IMR-90 (cell line): ENCODE measurements around the gene ETV7. TPM values are rescaled to one million over a fixed set of nuclear protein-coding genes. Genes with fewer than 3 reads are reported as not detected.

Experiments
- ATAC-seq: fragments of 200-7000 bp; cut with Tn5 transposase; 2 replicates; pipeline ENCODE4 v1.9.1; 2020; ENCODE audit warnings: low read depth, mild to moderate bottlenecking, moderate library complexity
- BruUV-seq: library from RNA; stranded (reverse); fragments of 400-500 nt; replicated peaks from 2 replicates; lab custom pipeline; 2021; lab: Mats Ljungman, UMichigan
- CTCF ChIA-PET: fragments of 300-600 bp; formaldehyde crosslinking; extraction: SDS; loops from one replicate; lab custom pipeline; 2021; ENCODE audit warnings: antibody characterized with exemption; lab: Yijun Ruan, JAX
- POLR2A ChIA-PET: fragments of 300-600 bp; sonication (Branson Sonifier 250); formaldehyde crosslinking; loops from one replicate; lab custom pipeline; 2022; ENCODE audit warnings: antibody characterized with exemption; ENCODE audit not compliant: unreplicated experiment; lab: Charles Lee
- DNase-seq: peaks from one replicate; pipeline ENCODE4 v3.0.0; 2013
- H2AFZ ChIP-seq: replicated peaks from 2 replicates; pipeline ENCODE3; 2013; ENCODE audit warnings: low read length, mild to moderate bottlenecking; ENCODE audit not compliant: poor library complexity
- H2AK5ac ChIP-seq: 2 replicates; pipeline ENCODE4 v1.6.1; 2013; ENCODE audit warnings: low read depth, low read length, inconsistent platforms
- H2AK9ac ChIP-seq: replicated peaks from 2 replicates; pipeline ENCODE3; 2013; ENCODE audit warnings: mild to moderate bottlenecking, low read depth, low read length, moderate library complexity; ENCODE audit not compliant: poor library complexity
- H2BK120ac ChIP-seq: 2 replicates; pipeline ENCODE4 v1.6.1; 2013; ENCODE audit warnings: low read depth, low read length, inconsistent platforms
- H2BK15ac ChIP-seq: 3 replicates; pipeline ENCODE4 v1.6.1; 2013; ENCODE audit warnings: low read depth, low read length, inconsistent platforms
- H2BK20ac ChIP-seq: 2 replicates; pipeline ENCODE4 v1.6.1; 2013; ENCODE audit warnings: low read depth, mild to moderate bottlenecking, inconsistent platforms, low read length, moderate library complexity
- H2BK5ac ChIP-seq: 2 replicates; pipeline ENCODE4 v1.6.1; 2013; ENCODE audit warnings: mild to moderate bottlenecking, low read depth, low read length, inconsistent platforms; ENCODE audit not compliant: poor library complexity, severe bottlenecking
- H3K14ac ChIP-seq: replicated peaks from 2 replicates; pipeline ENCODE4 v1.6.1; 2013; ENCODE audit warnings: low read depth, low read length, inconsistent platforms
- H3K18ac ChIP-seq: 2 replicates; pipeline ENCODE4 v1.6.1; 2013; ENCODE audit warnings: low read depth, low read length, control low read depth
- H3K23ac ChIP-seq: 2 replicates; pipeline ENCODE4 v1.6.1; 2013; ENCODE audit warnings: low read depth, low read length, inconsistent platforms
- H3K27ac ChIP-seq: 2 replicates; pipeline ENCODE4 v1.5.1; 2013; ENCODE audit warnings: mild to moderate bottlenecking, control low read depth, low read length; ENCODE audit not compliant: insufficient read depth
- H3K27me3 ChIP-seq: 2 replicates; pipeline ENCODE4 v1.6.1; 2013; ENCODE audit warnings: low read length; ENCODE audit not compliant: control insufficient read depth, insufficient read depth
- H3K36me3 ChIP-seq: 2 replicates; pipeline ENCODE4 v1.6.1; 2013; ENCODE audit warnings: low read length, mixed read lengths; ENCODE audit not compliant: control insufficient read depth, insufficient read depth
- H3K4ac ChIP-seq: 2 replicates; pipeline ENCODE4 v1.6.1; 2013; ENCODE audit warnings: low read depth, low read length, inconsistent platforms
- H3K4me1 ChIP-seq: 2 replicates; pipeline ENCODE4 v1.6.1; 2013; ENCODE audit warnings: low read length, mixed read lengths; ENCODE audit not compliant: control insufficient read depth, insufficient read depth
- H3K4me2 ChIP-seq: 2 replicates; pipeline ENCODE4 v1.6.1; 2013; ENCODE audit warnings: low read depth, mild to moderate bottlenecking, control low read depth, low read length, moderate library complexity
- H3K4me3 ChIP-seq: 2 replicates; pipeline ENCODE4 v1.5.1; 2013; ENCODE audit warnings: low read depth, mild to moderate bottlenecking, control low read depth, low read length, moderate library complexity; ENCODE audit not compliant: insufficient read depth
- H3K56ac ChIP-seq: 2 replicates; pipeline ENCODE4 v1.6.1; 2013; ENCODE audit warnings: low read length, inconsistent platforms; ENCODE audit not compliant: insufficient read depth; ENCODE audit errors: extremely low read depth
- H3K79me1 ChIP-seq, 2 experiments: 2 replicates each; pipeline ENCODE4 v1.6.1; 2013; ENCODE audit warnings: low read length in 2 of 2, inconsistent platforms in 1 of 2, low read depth in 1 of 2
- H3K9ac ChIP-seq: 2 replicates; pipeline ENCODE4 v1.6.1; 2013; ENCODE audit warnings: low read depth, low read length, control low read depth
- H3K9me1 ChIP-seq: 2 replicates; pipeline ENCODE4 v1.6.1; 2013; ENCODE audit warnings: low read length, inconsistent platforms; ENCODE audit not compliant: insufficient read depth
- H3K9me3 ChIP-seq: 2 replicates; pipeline ENCODE4 v1.6.1; 2013; ENCODE audit warnings: low read length; ENCODE audit not compliant: control insufficient read depth, insufficient read depth
- H4K20me1 ChIP-seq: 2 replicates; pipeline ENCODE4 v1.6.1; 2013; ENCODE audit warnings: low read length, inconsistent platforms; ENCODE audit not compliant: insufficient read depth
- H4K5ac ChIP-seq: 2 replicates; pipeline ENCODE4 v1.6.1; 2013; ENCODE audit warnings: mild to moderate bottlenecking, low read depth, low read length, control low read depth
- H4K8ac ChIP-seq, 2 experiments: 2 replicates each; pipeline ENCODE4 v1.6.1; 2013; ENCODE audit warnings: low read depth in 2 of 2, low read length in 2 of 2, control low read depth in 1 of 2, inconsistent platforms in 1 of 2
- H4K91ac ChIP-seq: 2 replicates; pipeline ENCODE4 v1.6.1; 2013; ENCODE audit warnings: low read depth, low read length, inconsistent platforms; ENCODE audit not compliant: insufficient read depth
- CEBPB ChIP-seq: IDR thresholded peaks from 2 replicates; pipeline ENCODE4 v1.6.1; 2012; ENCODE audit warnings: low read depth, low read length, improper control_type of control experiment
- MAFK ChIP-seq: IDR thresholded peaks from 2 replicates; pipeline ENCODE4 v1.6.1; 2012; ENCODE audit warnings: low read depth, low read length, improper control_type of control experiment
- SMC3 ChIP-seq: fragments of 150-350 bp; IDR thresholded peaks from 2 replicates; pipeline ENCODE4 v1.6.1; 2016; ENCODE audit warnings: low read depth, mild to moderate bottlenecking, antibody characterized with exemption, low read length, moderate library complexity
- WGBS, 2 experiments: methylation state at CpG; one replicate each; pipeline versions ENCODE4 v1.1.5 to v1.1.7; 2013; ENCODE audit warnings: missing lambda C conversion rate in 2 of 2; ENCODE audit not compliant: insufficient read length in 1 of 2; ENCODE audit errors: extremely low coverage in 2 of 2; 5-methylcytosine and 5-hydroxymethylcytosine counted together
- dilution Hi-C: fragments of 300-500 bp; cut with HindIII; formaldehyde crosslinking; loops from one replicate; pipeline ENCODE4 v1.14.3; 2018; ENCODE audit warnings: low sequenced_read_pairs; ENCODE audit not compliant: unreplicated experiment
- in situ Hi-C: fragments of 300-500 bp; cut with MboI; formaldehyde crosslinking; loops from 3 replicates; pipeline ENCODE4 v1.14.3; 2019; ENCODE audit warnings: low sequenced_read_pairs, inconsistent platforms, mixed read lengths
- intact Hi-C: fragments of 100-400 bp; cut with micrococcal nuclease; formaldehyde crosslinking; loops from 2 replicates; pipeline ENCODE4 v1.10.0; 2022
- polyA plus RNA-seq, 3 experiments: library from polyadenylated mRNA; depleted of rRNA; stranded (reverse); fragments of >200 nt; gene quantifications; 2 replicates each; pipeline ENCODE4 v1.2.3, GENCODE V29; 2012; ENCODE audit warnings: low replicate concordance in 1 of 3
- total RNA-seq: library from RNA; depleted of rRNA; stranded (reverse); fragments of >200 nt; gene quantifications from 2 replicates; pipeline ENCODE4 v1.2.3, GENCODE V29; 2012

ETV7 gene
- total and polyA plus RNA-seq, 2 of the 4 experiments (the other 2 are of a cell fraction) = 0.17 to 0.18 TPM

DNA sequence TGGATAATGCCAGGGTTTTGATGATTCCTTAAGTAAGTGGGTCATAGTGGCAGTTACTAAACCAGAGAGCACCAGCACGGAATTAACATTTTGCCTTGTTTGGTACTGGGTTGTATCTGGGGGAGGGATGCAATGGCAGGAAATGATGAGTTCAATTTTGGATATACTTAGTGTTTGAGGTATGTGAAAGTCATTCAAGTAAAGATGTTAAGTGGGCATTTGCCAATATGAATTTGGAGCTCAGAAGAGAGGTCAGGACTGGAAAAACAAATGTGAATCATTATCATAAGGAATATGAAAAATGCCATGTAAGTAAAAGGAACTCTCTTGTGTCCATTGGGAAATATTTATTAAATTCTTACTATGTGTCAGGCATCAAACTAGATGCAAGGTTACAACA lies 49.0 kb upstream of the ETV7 start:
- no peaks in the 10 kb centered on the region; the same call in 1 of the 2 replicates for H3K9me3 ChIP-seq
- POLR2A ChIA-PET = no interaction called here
- 89% methylated on average over 1 of the region's 1 CpG; no CpG with 5 or more reads in 1 of the 2 experiments for WGBS, 2 experiments
- H2BK20ac ChIP-seq = peak overlapping the region; percentile 11; the same call in 1 of the 2 replicates
- no peak overlapping the region for H2AFZ ChIP-seq
- TF ChIP-seq CEBPB (peak; percentile 43; the same call in 1 of the 2 replicates), SMC3 (no peak), MAFK (peak; percentile 20; the same call in 1 of the 2 replicates)
- H3K56ac ChIP-seq = no peak overlapping the region
- no peaks in the 10 kb centered on the region for H3K27me3 ChIP-seq
- H4K5ac ChIP-seq = no peak overlapping the region; the same call in 1 of the 2 replicates
- no peak overlapping the region; the same call in 1 of the 2 replicates for H3K4me2 ChIP-seq
- no peak overlapping the region for H3K27ac ChIP-seq
- ATAC-seq (no peak), DNase-seq (peak; percentile 83)
- intact Hi-C loops (no loop called here), dilution Hi-C loops (no loop called here), in situ Hi-C loops (no loop called here)
- H3K9me1 ChIP-seq = no peaks in the 10 kb centered on the region
- H3K4ac ChIP-seq = peak overlapping the region; percentile 60; the same call in 1 of the 2 replicates
- no peak overlapping the region for H4K91ac ChIP-seq
- H3K36me3 ChIP-seq = no peaks in the 10 kb centered on the region
- H2AK5ac ChIP-seq = no peak overlapping the region
- CTCF ChIA-PET = no interaction called here
- H3K4me3 ChIP-seq = no peak overlapping the region
- 0 out of 2 replicates have a peak overlapping the region, but pooled peaks have one; percentile 7 for H3K23ac ChIP-seq
- no TSS peak for BruUV-seq
- H2BK5ac ChIP-seq = peak overlapping the region; percentile 86
- H2BK15ac ChIP-seq = peak overlapping the region; percentile 24; the same call in 1 of the 3 replicates
- no peak overlapping the region for H3K14ac ChIP-seq
- peaks cover 1 to 10% of the 10 kb centered on the region in 2 experiments; a peak in 1 of 4 replicates for H3K79me1 ChIP-seq
- H4K20me1 ChIP-seq = no peaks in the 10 kb centered on the region
- peak overlapping the region; percentile 15 to 62; a peak in 3 of 4 replicates for H4K8ac ChIP-seq
- H2BK120ac ChIP-seq = peak overlapping the region; percentile 91; the same call in 1 of the 2 replicates
- no peak overlapping the region for H3K18ac ChIP-seq
- peaks cover 8% of the 10 kb centered on the region; the same call in 1 of the 2 replicates for H3K4me1 ChIP-seq
- no peak overlapping the region for H2AK9ac ChIP-seq
- no peak overlapping the region for H3K9ac ChIP-seq
